ENCODE measurements around the gene AP1B1.
A peak's percentile ranks its signal among the peaks of the same experiment; 100 is the strongest.

Gene AP1B1

GRCh38 chr22:29311464-29312217 lies 76.7 kb downstream of the AP1B1 start:
- no peak for DNase-seq

GRCh38 chr22:29310863-29311339 lies 77.5 kb downstream of the AP1B1 start:
- peak in 1 of 2 experiments; percentile 9 for DNase-seq

- no peak for DNase-seq
Measured at GRCh38 chr22:29310065-29310862, 78.1 kb downstream of the AP1B1 start.

- no peak for DNase-seq
Measured at GRCh38 chr22:29309332-29310064, 78.9 kb downstream of the AP1B1 start.

- DNase-seq = no peak
Measured at GRCh38 chr22:29308791-29309262, 79.5 kb downstream of the AP1B1 start.

- DNase-seq = no peak
Measured at GRCh38 chr22:29308148-29308790, 80.1 kb downstream of the AP1B1 start.

GRCh38 chr22:29307596-29308147 lies 80.7 kb downstream of the AP1B1 start:
- DNase-seq = no peak

GRCh38 chr22:29306835-29307595 lies 81.4 kb downstream of the AP1B1 start:
- no peak for DNase-seq

- peak; percentile 26 to 35 for DNase-seq
Measured at GRCh38 chr22:29306175-29306834, 82.1 kb downstream of the AP1B1 start, which contains the start of gene GAS2L1. Gene GAS2L1 (plus strand): TSS chr22:29306650. CDS start chr22:29308106, 1,456 bp downstream.

- DNase-seq = no peak
Measured at GRCh38 chr22:29305836-29306174, 82.6 kb downstream of the AP1B1 start.

GRCh38 chr22:29302681-29303465 lies 85.5 kb downstream of the AP1B1 start:
- no peak for DNase-seq

- DNase-seq = no peak
Measured at GRCh38 chr22:29302402-29302680, 86.0 kb downstream of the AP1B1 start.

- no peak for DNase-seq
Measured at GRCh38 chr22:29301716-29302401, 86.5 kb downstream of the AP1B1 start.

- DNase-seq = no peak
Measured at GRCh38 chr22:29300807-29301601, 87.4 kb downstream of the AP1B1 start.

GRCh38 chr22:29300467-29300806 lies 87.9 kb downstream of the AP1B1 start:
- DNase-seq = no peak

- no peak for DNase-seq
Measured at GRCh38 chr22:29299136-29299900, 89.1 kb downstream of the AP1B1 start.

GRCh38 chr22:29298641-29299040 lies 89.7 kb downstream of the AP1B1 start:
- no peak for DNase-seq

GRCh38 chr22:29292379-29292778 lies 96.0 kb downstream of the AP1B1 start:
- no peak for DNase-seq
